Measurements from ENCODE around the gene TMUB1.

DNA sequence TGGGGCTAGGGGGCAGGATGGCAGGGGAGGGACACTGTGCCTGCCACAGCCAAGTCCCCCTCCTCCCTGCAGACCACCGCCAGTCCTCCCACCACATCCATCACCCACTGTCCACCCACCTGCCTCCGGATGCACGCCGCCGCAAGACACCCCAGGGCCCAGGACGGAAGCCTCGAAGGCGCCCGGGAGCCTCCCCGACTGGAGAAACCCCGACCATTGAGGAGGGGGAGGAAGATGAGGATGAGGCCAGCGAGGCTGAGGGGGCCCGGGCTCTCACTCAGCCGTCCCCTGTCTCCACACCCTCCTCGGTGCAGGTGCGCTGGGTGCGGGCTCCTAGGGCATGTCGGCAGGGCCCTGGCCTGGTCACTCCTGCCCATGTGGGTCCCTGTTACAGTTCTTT, 18.8 kb downstream of the TMUB1 start:
- TF ChIP-seq POLR2A (IDR thresholded peaks at IDR 0.05) (no peak), POLR2AphosphoS5 (IDR thresholded peaks at IDR 0.05) (no peak), CTCF (IDR thresholded peaks at IDR 0.05 in 8 of 11, conservative IDR thresholded peaks at IDR 0.05 in 3 of 11) (no peak)

All from spleen (tissue), 7 donors.